HepG2 (cell line): Measurements from ENCODE around the gene PCNT. TPM values are rescaled to one million over a fixed set of nuclear protein-coding genes. Genes with fewer than 3 reads are reported as not detected.
A peak's percentile ranks its signal among the peaks of the same experiment; 100 is the strongest.

Source experiments
- AHR ChIP-seq: IDR thresholded peaks from 2 replicates; pipeline ENCODE4 v1.6.1; 2018; ENCODE audit warnings: missing genetic modification reagents, missing compliant biosample characterization
- DR1 ChIP-seq: sonication (generic); formaldehyde crosslinking; IDR thresholded peaks from 2 replicates; pipeline ENCODE4 v1.8.0; 2021; ENCODE audit warnings: mild to moderate bottlenecking, missing genetic modification reagents, inconsistent platforms
- FOXK2 ChIP-seq: fragments of 450-650 bp; IDR thresholded peaks from 2 replicates; pipeline ENCODE4 v1.6.1; 2016
- GLI4 ChIP-seq: sonication (generic); formaldehyde crosslinking; IDR thresholded peaks from 2 replicates; pipeline ENCODE4 v1.5.1; 2020; ENCODE audit warnings: missing genetic modification reagents, mild to moderate bottlenecking, moderate library complexity, borderline replicate concordance
- GRHL1 ChIP-seq: sonication (generic); formaldehyde crosslinking; conservative IDR thresholded peaks from 2 replicates; pipeline ENCODE4 v1.8.0; 2022; ENCODE audit warnings: missing genetic modification reagents
- HHEX ChIP-seq: IDR thresholded peaks from 2 replicates; pipeline ENCODE4 v1.6.1; 2016; ENCODE audit warnings: control low read depth
- HIC2 ChIP-seq: sonication (generic); formaldehyde crosslinking; IDR thresholded peaks from 2 replicates; pipeline ENCODE4 v1.9.0; 2022; ENCODE audit warnings: low read depth, missing genetic modification reagents
- HNRNPLL ChIP-seq: fragments of 200-400 bp; formaldehyde crosslinking; IDR thresholded peaks from 2 replicates; pipeline ENCODE4 v1.6.1; 2017; ENCODE audit warnings: mild to moderate bottlenecking, low read depth, low read length; ENCODE audit not compliant: poor library complexity, severe bottlenecking
- IKZF1 ChIP-seq: fragments of 450-650 bp; IDR thresholded peaks from 2 replicates; pipeline ENCODE4 v1.7.1; 2016
- MTA1 ChIP-seq: sonication (generic); formaldehyde crosslinking; IDR thresholded peaks from 2 replicates; pipeline ENCODE4 v1.4.0; 2020; ENCODE audit warnings: missing genetic modification reagents, mild to moderate bottlenecking, borderline replicate concordance
- NCOA1 ChIP-seq: sonication (generic); formaldehyde crosslinking; IDR thresholded peaks from 2 replicates; pipeline ENCODE4 v1.9.0; 2021; ENCODE audit warnings: missing genetic modification reagents
- PLRG1 ChIP-seq: fragments of 450-650 bp; conservative IDR thresholded peaks from 2 replicates; pipeline ENCODE4 v1.6.1; 2016
- PTBP1 ChIP-seq: fragments of 200-400 bp; formaldehyde crosslinking; IDR thresholded peaks from 2 replicates; pipeline ENCODE4 v1.6.1; 2018; ENCODE audit warnings: low read length, low read depth; ENCODE audit not compliant: poor library complexity, severe bottlenecking
- REST ChIP-seq, 2 experiments: IDR thresholded peaks; 2 replicates each; pipeline ENCODE4 v1.6.1; 2011 to 2012; ENCODE audit warnings: low read length in 2 of 2, borderline replicate concordance in 1 of 2, low read depth in 1 of 2, mild to moderate bottlenecking in 1 of 2, moderate library complexity in 1 of 2
- SP4 ChIP-seq: sonication (generic); formaldehyde crosslinking; IDR thresholded peaks from 2 replicates; pipeline ENCODE4 v1.8.1; 2023; ENCODE audit warnings: mild to moderate bottlenecking, missing genetic modification reagents
- XBP1 ChIP-seq: sonication (generic); formaldehyde crosslinking; IDR thresholded peaks from 2 replicates; pipeline ENCODE4 v1.5.0; 2020; ENCODE audit warnings: missing genetic modification reagents
- ZNF280B ChIP-seq: sonication (generic); formaldehyde crosslinking; IDR thresholded peaks from 2 replicates; pipeline ENCODE4 v1.5.0; 2020; ENCODE audit warnings: missing genetic modification reagents, mild to moderate bottlenecking, borderline replicate concordance
- ZNF337 ChIP-seq: sonication (generic); formaldehyde crosslinking; IDR thresholded peaks from 2 replicates; pipeline ENCODE4 v1.5.1; 2020; ENCODE audit warnings: missing genetic modification reagents, low read depth, mild to moderate bottlenecking, borderline replicate concordance
- ZNF510 ChIP-seq: sonication (generic); formaldehyde crosslinking; IDR thresholded peaks from 2 replicates; pipeline ENCODE4 v1.4.0; 2020; ENCODE audit warnings: low read depth, mild to moderate bottlenecking, missing genetic modification reagents
- ZNF557 ChIP-seq: sonication (generic); formaldehyde crosslinking; IDR thresholded peaks from 2 replicates; pipeline ENCODE4 v1.4.0; 2020; ENCODE audit warnings: missing genetic modification reagents
- ZNF709 ChIP-seq: sonication (generic); formaldehyde crosslinking; IDR thresholded peaks from 2 replicates; pipeline ENCODE4 v1.5.0; 2020; ENCODE audit warnings: mild to moderate bottlenecking, missing genetic modification reagents
- ZNF777 ChIP-seq: sonication (generic); formaldehyde crosslinking; IDR thresholded peaks from 2 replicates; pipeline ENCODE4 v1.4.0; 2020; ENCODE audit warnings: missing genetic modification reagents
- polyA plus RNA-seq, 8 experiments: library from polyadenylated mRNA; depleted of rRNA in 3 of 8; stranded (reverse) in 7 of 8; unstranded in 1 of 8; fragments of >200 nt; fragmentation: Illumina TruSeq in 4 of 8; extraction: Trizol in 4 of 8; gene quantifications; 2 replicates each; pipeline versions ENCODE4 v1.2.1 to v1.2.3, GENCODE V29; 2011 to 2016; ENCODE audit warnings: low read depth in 4 of 8, missing spikeins in 1 of 8, mixed read lengths in 1 of 8; ENCODE audit not compliant: insufficient read depth in 1 of 8
- total RNA-seq, 5 experiments: library from RNA; depleted of rRNA; stranded (reverse); fragments of >200 nt; fragmentation: Illumina TruSeq; extraction: Trizol; gene quantifications; 2 replicates each; pipeline ENCODE4 v1.2.3, GENCODE V29; 2016; ENCODE audit warnings: low read depth in 1 of 5

The PCNT gene
- total and polyA plus RNA-seq, 2 of the 13 experiments (the other 11 are each of a cell fraction or from before 2014, with no cell fraction given) = 5.6 to 12.4 TPM

GRCh38 chr21:46457801-46458314 lies 133.9 kb downstream of the PCNT start (continued):
- TF ChIP-seq GRHL1 (CRISPR knock-in tag) (no peak), XBP1 (CRISPR knock-in tag) (peak; percentile 48; the same call in 1 of the 2 replicates), HHEX (CRISPR knock-in tag) (no peak), REST (IDR thresholded peaks at IDR 0.05; ENCODE audit: borderline replicate concordance in 1 of 2, low read depth in 1 of 2, low read length in 2 of 2) (no peak), AHR (CRISPR knock-in tag) (no peak), NCOA1 (CRISPR knock-in tag) (peak; percentile 83), HNRNPLL (peak; percentile 7), ZNF709 (CRISPR knock-in tag) (0 out of 2 replicates have a peak, but pooled peaks have one; percentile 47), MTA1 (CRISPR knock-in tag) (no peak), ZNF510 (CRISPR knock-in tag) (no peak; the same call in 1 of the 2 replicates), GLI4 (CRISPR knock-in tag) (no peak), PTBP1 (peak; percentile 43), HIC2 (no peak), IKZF1 (no peak), PLRG1 (no peak), DR1 (CRISPR knock-in tag) (no peak), ZNF337 (no peak), ZNF280B (CRISPR knock-in tag) (peak; percentile 81; the same call in 1 of the 2 replicates), SP4 (CRISPR knock-in tag) (no peak), ZNF777 (CRISPR knock-in tag) (no peak), ZNF557 (CRISPR knock-in tag) (no peak), FOXK2 (no peak)
